IMR-90 (cell line): ENCODE results near the gene ZBTB39. TPM values are rescaled to one million over a fixed set of nuclear protein-coding genes. Genes with fewer than 3 reads are reported as not detected.
A peak's percentile ranks its signal among the peaks of the same experiment; 100 is the strongest.

Source experiments
- ATAC-seq: fragments of 200-7000 bp; cut with Tn5 transposase; 2 replicates; pipeline ENCODE4 v1.9.1; 2020; ENCODE audit warnings: low read depth, mild to moderate bottlenecking, moderate library complexity
- BruUV-seq: library from RNA; stranded (reverse); fragments of 400-500 nt; replicated peaks from 2 replicates; lab custom pipeline; 2021; lab: Mats Ljungman, UMichigan
- CTCF ChIA-PET: fragments of 300-600 bp; formaldehyde crosslinking; extraction: SDS; loops from one replicate; lab custom pipeline; 2021; ENCODE audit warnings: antibody characterized with exemption; lab: Yijun Ruan, JAX
- POLR2A ChIA-PET: fragments of 300-600 bp; sonication (Branson Sonifier 250); formaldehyde crosslinking; loops from one replicate; lab custom pipeline; 2022; ENCODE audit warnings: antibody characterized with exemption; ENCODE audit not compliant: unreplicated experiment; lab: Charles Lee
- DNase-seq: peaks from one replicate; pipeline ENCODE4 v3.0.0; 2013
- H2AFZ ChIP-seq: replicated peaks from 2 replicates; pipeline ENCODE3; 2013; ENCODE audit warnings: low read length, mild to moderate bottlenecking; ENCODE audit not compliant: poor library complexity
- H2AK5ac ChIP-seq: 2 replicates; pipeline ENCODE4 v1.6.1; 2013; ENCODE audit warnings: low read depth, low read length, inconsistent platforms
- H2AK9ac ChIP-seq: replicated peaks from 2 replicates; pipeline ENCODE3; 2013; ENCODE audit warnings: mild to moderate bottlenecking, low read depth, low read length, moderate library complexity; ENCODE audit not compliant: poor library complexity
- H2BK120ac ChIP-seq: 2 replicates; pipeline ENCODE4 v1.6.1; 2013; ENCODE audit warnings: low read depth, low read length, inconsistent platforms
- H2BK15ac ChIP-seq: 3 replicates; pipeline ENCODE4 v1.6.1; 2013; ENCODE audit warnings: low read depth, low read length, inconsistent platforms
- H2BK20ac ChIP-seq: 2 replicates; pipeline ENCODE4 v1.6.1; 2013; ENCODE audit warnings: low read depth, mild to moderate bottlenecking, inconsistent platforms, low read length, moderate library complexity
- H2BK5ac ChIP-seq: 2 replicates; pipeline ENCODE4 v1.6.1; 2013; ENCODE audit warnings: mild to moderate bottlenecking, low read depth, low read length, inconsistent platforms; ENCODE audit not compliant: poor library complexity, severe bottlenecking
- H3K14ac ChIP-seq: replicated peaks from 2 replicates; pipeline ENCODE4 v1.6.1; 2013; ENCODE audit warnings: low read depth, low read length, inconsistent platforms
- H3K18ac ChIP-seq: 2 replicates; pipeline ENCODE4 v1.6.1; 2013; ENCODE audit warnings: low read depth, low read length, control low read depth
- H3K23ac ChIP-seq: 2 replicates; pipeline ENCODE4 v1.6.1; 2013; ENCODE audit warnings: low read depth, low read length, inconsistent platforms
- H3K27ac ChIP-seq: 2 replicates; pipeline ENCODE4 v1.5.1; 2013; ENCODE audit warnings: mild to moderate bottlenecking, control low read depth, low read length; ENCODE audit not compliant: insufficient read depth
- H3K27me3 ChIP-seq: 2 replicates; pipeline ENCODE4 v1.6.1; 2013; ENCODE audit warnings: low read length; ENCODE audit not compliant: control insufficient read depth, insufficient read depth
- H3K36me3 ChIP-seq: 2 replicates; pipeline ENCODE4 v1.6.1; 2013; ENCODE audit warnings: low read length, mixed read lengths; ENCODE audit not compliant: control insufficient read depth, insufficient read depth
- H3K4ac ChIP-seq: 2 replicates; pipeline ENCODE4 v1.6.1; 2013; ENCODE audit warnings: low read depth, low read length, inconsistent platforms
- H3K4me1 ChIP-seq: 2 replicates; pipeline ENCODE4 v1.6.1; 2013; ENCODE audit warnings: low read length, mixed read lengths; ENCODE audit not compliant: control insufficient read depth, insufficient read depth
- H3K4me2 ChIP-seq: 2 replicates; pipeline ENCODE4 v1.6.1; 2013; ENCODE audit warnings: low read depth, mild to moderate bottlenecking, control low read depth, low read length, moderate library complexity
- H3K4me3 ChIP-seq: 2 replicates; pipeline ENCODE4 v1.5.1; 2013; ENCODE audit warnings: low read depth, mild to moderate bottlenecking, control low read depth, low read length, moderate library complexity; ENCODE audit not compliant: insufficient read depth
- H3K56ac ChIP-seq: 2 replicates; pipeline ENCODE4 v1.6.1; 2013; ENCODE audit warnings: low read length, inconsistent platforms; ENCODE audit not compliant: insufficient read depth; ENCODE audit errors: extremely low read depth
- H3K79me1 ChIP-seq, 2 experiments: 2 replicates each; pipeline ENCODE4 v1.6.1; 2013; ENCODE audit warnings: low read length in 2 of 2, inconsistent platforms in 1 of 2, low read depth in 1 of 2
- H3K9ac ChIP-seq: 2 replicates; pipeline ENCODE4 v1.6.1; 2013; ENCODE audit warnings: low read depth, low read length, control low read depth
- H3K9me1 ChIP-seq: 2 replicates; pipeline ENCODE4 v1.6.1; 2013; ENCODE audit warnings: low read length, inconsistent platforms; ENCODE audit not compliant: insufficient read depth
- H3K9me3 ChIP-seq: 2 replicates; pipeline ENCODE4 v1.6.1; 2013; ENCODE audit warnings: low read length; ENCODE audit not compliant: control insufficient read depth, insufficient read depth
- H4K20me1 ChIP-seq: 2 replicates; pipeline ENCODE4 v1.6.1; 2013; ENCODE audit warnings: low read length, inconsistent platforms; ENCODE audit not compliant: insufficient read depth
- H4K5ac ChIP-seq: 2 replicates; pipeline ENCODE4 v1.6.1; 2013; ENCODE audit warnings: mild to moderate bottlenecking, low read depth, low read length, control low read depth
- H4K8ac ChIP-seq, 2 experiments: 2 replicates each; pipeline ENCODE4 v1.6.1; 2013; ENCODE audit warnings: low read depth in 2 of 2, low read length in 2 of 2, control low read depth in 1 of 2, inconsistent platforms in 1 of 2
- H4K91ac ChIP-seq: 2 replicates; pipeline ENCODE4 v1.6.1; 2013; ENCODE audit warnings: low read depth, low read length, inconsistent platforms; ENCODE audit not compliant: insufficient read depth
- BHLHE40 ChIP-seq: fragments of 150-350 bp; IDR thresholded peaks from 2 replicates; pipeline ENCODE4 v1.6.1; 2016; ENCODE audit warnings: mild to moderate bottlenecking, low read depth, low read length
- CEBPB ChIP-seq: IDR thresholded peaks from 2 replicates; pipeline ENCODE4 v1.6.1; 2012; ENCODE audit warnings: low read depth, low read length, improper control_type of control experiment
- CHD1 ChIP-seq: IDR thresholded peaks from 2 replicates; pipeline ENCODE4 v1.6.1; 2012; ENCODE audit warnings: low read depth, low read length, improper control_type of control experiment
- CTCF ChIP-seq: conservative IDR thresholded peaks from 2 replicates; pipeline ENCODE4 v1.5.1; 2012; ENCODE audit warnings: mild to moderate bottlenecking, low read depth, low read length, improper control_type of control experiment
- FOS ChIP-seq: fragments of 150-350 bp; IDR thresholded peaks from 2 replicates; pipeline ENCODE4 v1.6.1; 2016; ENCODE audit warnings: low read depth, low read length
- MAFK ChIP-seq: IDR thresholded peaks from 2 replicates; pipeline ENCODE4 v1.6.1; 2012; ENCODE audit warnings: low read depth, low read length, improper control_type of control experiment
- MAZ ChIP-seq: IDR thresholded peaks from 2 replicates; pipeline ENCODE4 v1.6.1; 2012; ENCODE audit warnings: low read depth, mild to moderate bottlenecking, low read length, improper control_type of control experiment, moderate library complexity, borderline replicate concordance
- MXI1 ChIP-seq: IDR thresholded peaks from 2 replicates; pipeline ENCODE4 v1.6.1; 2012; ENCODE audit warnings: low read depth, mild to moderate bottlenecking, low read length, moderate library complexity, borderline replicate concordance
- NFE2L2 ChIP-seq: fragments of 150-350 bp; IDR thresholded peaks from 2 replicates; pipeline ENCODE4 v1.6.1; 2016; ENCODE audit warnings: low read depth, mild to moderate bottlenecking, low read length
- POLR2A ChIP-seq: IDR thresholded peaks from 2 replicates; pipeline ENCODE4 v1.6.1; 2012; ENCODE audit warnings: mild to moderate bottlenecking, low read depth, low read length
- RAD21 ChIP-seq: IDR thresholded peaks from 2 replicates; pipeline ENCODE4 v1.6.1; 2012; ENCODE audit warnings: low read length, improper control_type of control experiment
- RCOR1 ChIP-seq: IDR thresholded peaks from 2 replicates; pipeline ENCODE4 v1.6.1; 2012; ENCODE audit warnings: mild to moderate bottlenecking, low read length, improper control_type of control experiment; ENCODE audit not compliant: insufficient replicate concordance
- RFX5 ChIP-seq: IDR thresholded peaks from 2 replicates; pipeline ENCODE4 v1.8.0; 2012; ENCODE audit warnings: low read depth, mild to moderate bottlenecking, low read length, moderate library complexity
- SMC3 ChIP-seq: fragments of 150-350 bp; IDR thresholded peaks from 2 replicates; pipeline ENCODE4 v1.6.1; 2016; ENCODE audit warnings: low read depth, mild to moderate bottlenecking, antibody characterized with exemption, low read length, moderate library complexity
- USF2 ChIP-seq: fragments of 150-350 bp; IDR thresholded peaks from 2 replicates; pipeline ENCODE4 v1.6.1; 2017; ENCODE audit warnings: mild to moderate bottlenecking, antibody characterized with exemption, low read length, low read depth
- dilution Hi-C: fragments of 300-500 bp; cut with HindIII; formaldehyde crosslinking; loops from one replicate; pipeline ENCODE4 v1.14.3; 2018; ENCODE audit warnings: low sequenced_read_pairs; ENCODE audit not compliant: unreplicated experiment
- in situ Hi-C: fragments of 300-500 bp; cut with MboI; formaldehyde crosslinking; loops from 3 replicates; pipeline ENCODE4 v1.14.3; 2019; ENCODE audit warnings: low sequenced_read_pairs, inconsistent platforms, mixed read lengths
- intact Hi-C: fragments of 100-400 bp; cut with micrococcal nuclease; formaldehyde crosslinking; loops from 2 replicates; pipeline ENCODE4 v1.10.0; 2022
- polyA plus RNA-seq, 3 experiments: library from polyadenylated mRNA; depleted of rRNA; stranded (reverse); fragments of >200 nt; gene quantifications; 2 replicates each; pipeline ENCODE4 v1.2.3, GENCODE V29; 2012; ENCODE audit warnings: low replicate concordance in 1 of 3
- total RNA-seq: library from RNA; depleted of rRNA; stranded (reverse); fragments of >200 nt; gene quantifications from 2 replicates; pipeline ENCODE4 v1.2.3, GENCODE V29; 2012
- TF ChIP-seq, protein P1 (sequence below): fragments of 150-350 bp; IDR thresholded peaks from 2 replicates; pipeline ENCODE4 v1.6.1; 2016; ENCODE audit warnings: low read depth, mild to moderate bottlenecking, low read length, moderate library complexity, borderline replicate concordance

ZBTB39 gene
- total and polyA plus RNA-seq, 2 of the 4 experiments (the other 2 are of a cell fraction) = 4.0 to 5.2 TPM

DNA sequence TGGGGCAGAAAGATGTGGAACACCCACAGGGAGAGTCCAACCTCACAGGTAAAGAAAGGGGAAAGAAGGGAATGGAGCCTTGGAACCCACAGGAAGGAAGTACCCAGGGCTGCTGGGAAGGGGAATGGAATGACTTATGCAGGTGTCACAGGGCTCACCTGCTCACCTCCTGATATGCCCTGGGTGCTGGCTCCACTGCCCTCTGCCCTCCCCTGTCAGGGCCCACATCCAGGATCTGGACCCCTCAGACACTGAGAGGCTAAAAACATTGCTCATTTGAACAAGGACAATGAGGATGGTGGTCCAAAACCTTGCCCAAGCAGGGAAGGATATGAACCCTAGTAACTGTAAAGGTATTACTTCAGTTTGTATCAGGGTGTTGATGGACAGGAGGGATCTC lies 19.3 kb downstream of the ZBTB39 start:
- Histone ChIP-seq H3K9me1 (no peaks in the 10 kb centered on the region), H3K4me1 (peaks cover 4% of the 10 kb centered on the region), H4K20me1 (peaks cover 3% of the 10 kb centered on the region; the same call in 1 of the 2 replicates), H3K27me3 (peaks cover 2% of the 10 kb centered on the region; the same call in 1 of the 2 replicates), H3K18ac (no peak overlapping the region), H2BK20ac (no peak overlapping the region), H3K79me1 (no peaks in the 10 kb centered on the region), H3K4me3 (no peak overlapping the region), H4K91ac (no peak overlapping the region), H2AK5ac (no peak overlapping the region), H3K9me3 (no peaks in the 10 kb centered on the region), H4K8ac (peak overlapping the region in 1 of 2 experiments; percentile 34; a peak in 1 of 4 replicates), H3K4me2 (no peak overlapping the region), H2AK9ac (no peak overlapping the region), H3K23ac (no peak overlapping the region), H2BK5ac (no peak overlapping the region), H3K4ac (no peak overlapping the region), H2BK15ac (no peak overlapping the region), H3K14ac (no peak overlapping the region), H3K36me3 (no peaks in the 10 kb centered on the region), H2BK120ac (no peak overlapping the region), H4K5ac (no peak overlapping the region), H3K9ac (no peak overlapping the region), H3K56ac (no peak overlapping the region), H3K27ac (no peak overlapping the region), H2AFZ (peak overlapping the region; percentile 66)
- ATAC-seq (no peak), DNase-seq (no peak)
- POLR2A ChIA-PET = interaction anchor here (0.6 kb wide), 1 partner anchor 102 kb away, joined by 3 read pairs; the partner anchor contains the start of gene NAB2
- no peak for TF ChIP-seq CHD1
- no peak for TF ChIP-seq SMC3
- TF ChIP-seq RCOR1 = no peak
- TF ChIP-seq CTCF = no peak
- no peak for TF ChIP-seq POLR2A
- TF ChIP-seq, protein P1, sequence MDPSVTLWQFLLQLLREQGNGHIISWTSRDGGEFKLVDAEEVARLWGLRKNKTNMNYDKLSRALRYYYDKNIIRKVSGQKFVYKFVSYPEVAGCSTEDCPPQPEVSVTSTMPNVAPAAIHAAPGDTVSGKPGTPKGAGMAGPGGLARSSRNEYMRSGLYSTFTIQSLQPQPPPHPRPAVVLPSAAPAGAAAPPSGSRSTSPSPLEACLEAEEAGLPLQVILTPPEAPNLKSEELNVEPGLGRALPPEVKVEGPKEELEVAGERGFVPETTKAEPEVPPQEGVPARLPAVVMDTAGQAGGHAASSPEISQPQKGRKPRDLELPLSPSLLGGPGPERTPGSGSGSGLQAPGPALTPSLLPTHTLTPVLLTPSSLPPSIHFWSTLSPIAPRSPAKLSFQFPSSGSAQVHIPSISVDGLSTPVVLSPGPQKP = no peak
- no peak for TF ChIP-seq CEBPB
- no peak for TF ChIP-seq MAFK
- no peak for TF ChIP-seq FOS
- no peak for TF ChIP-seq RFX5
- no peak for TF ChIP-seq USF2
- no peak for TF ChIP-seq RAD21
- no peak for TF ChIP-seq MAZ
- no peak for TF ChIP-seq BHLHE40
- no peak for TF ChIP-seq MXI1
- no peak for TF ChIP-seq NFE2L2
- intact Hi-C loops = loop anchor here (1.0 kb wide), 3 partner anchors 147 to 230 kb away; partner anchors contain the start of gene HSD17B6
- in situ Hi-C loops = loop anchor here (5.0 to 25.0 kb wide), 2 partner anchors 225 to 475 kb away; partner anchors contain the start of genes HSD17B6 and RBMS2
- BruUV-seq = no TSS peak
- dilution Hi-C loops = no loop called here
- CTCF ChIA-PET = interaction anchor here (3.5 kb wide), 1 partner anchor 224 kb away, joined by 15 read pairs; the partner anchor contains the start of gene HSD17B6
